HEK293 (cell line): ENCODE results near the gene C3orf49.

Source experiments
- CTCF ChIA-PET: fragments of 350-600 bp; formaldehyde crosslinking; extraction: SDS; loops from one replicate; lab custom pipeline; 2021; ENCODE audit warnings: antibody characterized with exemption; lab: Yijun Ruan, JAX
- POLR2A ChIA-PET: fragments of 300-600 bp; formaldehyde crosslinking; extraction: SDS; loops from one replicate; lab custom pipeline; 2020; ENCODE audit warnings: antibody characterized with exemption, inconsistent platforms; lab: Yijun Ruan, JAX
- H3K27ac ChIP-seq: fragments of 200-500 bp; sonication (Bioruptor generic); 2 replicates; pipeline ENCODE4 v1.5.1; 2014; ENCODE audit warnings: low read depth, low read length, control low read depth, inconsistent platforms; ENCODE audit errors: extremely low read depth
- H3K36me3 ChIP-seq, 2 experiments: fragments of 200-500 bp in 1 of 2; sonication (Bioruptor generic) in 1 of 2; 1 replicate in 1 of 2; 2 replicates in 1 of 2; pipeline ENCODE4 v1.5.1; 2014 to 2017; ENCODE audit warnings: inconsistent platforms in 2 of 2, low read length in 2 of 2; ENCODE audit not compliant: control insufficient read depth in 2 of 2, insufficient read depth in 1 of 2
- H3K4me1 ChIP-seq: fragments of 200-500 bp; sonication (Bioruptor generic); 2 replicates; pipeline ENCODE4 v1.5.1; 2014; ENCODE audit warnings: mild to moderate bottlenecking, low read length, inconsistent platforms; ENCODE audit not compliant: control insufficient read depth, insufficient read depth
- H3K4me3 ChIP-seq: 2 replicates; pipeline ENCODE4 v1.5.1; 2011; ENCODE audit warnings: low read depth, mild to moderate bottlenecking, control low read depth, low read length, moderate library complexity
- H3K9me3 ChIP-seq: fragments of 200-500 bp; sonication (Bioruptor generic); 2 replicates; pipeline ENCODE4 v1.5.1; 2014; ENCODE audit warnings: low read depth, low read length, inconsistent platforms; ENCODE audit not compliant: control insufficient read depth, insufficient read depth
- CTCF ChIP-seq: fragments of 450-650 bp; formaldehyde crosslinking; IDR thresholded peaks from 2 replicates; pipeline ENCODE4 v1.5.1; 2016; ENCODE audit warnings: missing biosample characterization, missing genetic modification characterization
- EGR2 ChIP-seq: fragments of 450-650 bp; formaldehyde crosslinking; IDR thresholded peaks from 2 replicates; pipeline ENCODE4 v1.5.1; 2016; ENCODE audit warnings: low read depth, missing biosample characterization, missing genetic modification characterization
- KLF10 ChIP-seq: fragments of 450-650 bp; IDR thresholded peaks from 2 replicates; pipeline ENCODE4 v1.5.1; 2018; ENCODE audit warnings: missing biosample characterization, mild to moderate bottlenecking, missing genetic modification characterization
- KLF17 ChIP-seq: fragments of 450-650 bp; formaldehyde crosslinking; IDR thresholded peaks from 2 replicates; pipeline ENCODE4 v1.5.1; 2016; ENCODE audit warnings: missing biosample characterization, missing genetic modification characterization
- KLF9 ChIP-seq: fragments of 450-650 bp; formaldehyde crosslinking; IDR thresholded peaks from 2 replicates; pipeline ENCODE4 v1.5.1; 2016; ENCODE audit warnings: missing biosample characterization, missing genetic modification characterization, low read depth
- OSR2 ChIP-seq: fragments of 450-650 bp; formaldehyde crosslinking; IDR thresholded peaks from 2 replicates; pipeline ENCODE4 v1.5.1; 2016; ENCODE audit warnings: missing biosample characterization, missing genetic modification characterization
- YY1 ChIP-seq: fragments of 450-650 bp; formaldehyde crosslinking; IDR thresholded peaks from 2 replicates; pipeline ENCODE4 v1.5.1; 2018; ENCODE audit warnings: missing biosample characterization, missing genetic modification characterization
- ZNF133 ChIP-seq: fragments of 450-650 bp; formaldehyde crosslinking; IDR thresholded peaks from 2 replicates; pipeline ENCODE4 v1.5.1; 2016; ENCODE audit warnings: missing biosample characterization, missing genetic modification characterization
- ZNF146 ChIP-seq: fragments of 450-650 bp; formaldehyde crosslinking; IDR thresholded peaks from 2 replicates; pipeline ENCODE4 v1.5.1; 2016; ENCODE audit warnings: missing biosample characterization, missing genetic modification characterization
- ZNF302 ChIP-seq: fragments of 450-650 bp; formaldehyde crosslinking; IDR thresholded peaks from 2 replicates; pipeline ENCODE4 v1.5.1; 2016; ENCODE audit warnings: missing biosample characterization, missing genetic modification characterization, low read depth
- ZNF341 ChIP-seq: fragments of 450-650 bp; formaldehyde crosslinking; IDR thresholded peaks from 2 replicates; pipeline ENCODE4; 2016; ENCODE audit warnings: low read depth, missing biosample characterization, missing genetic modification characterization
- ZNF350 ChIP-seq: fragments of 450-650 bp; formaldehyde crosslinking; IDR thresholded peaks from 2 replicates; pipeline ENCODE4 v1.5.0; 2017; ENCODE audit warnings: missing biosample characterization, mild to moderate bottlenecking, missing genetic modification characterization
- ZNF513 ChIP-seq: fragments of 450-650 bp; IDR thresholded peaks from 2 replicates; pipeline ENCODE4 v1.5.1; 2018; ENCODE audit warnings: missing biosample characterization, missing genetic modification characterization
- ZNF518A ChIP-seq: fragments of 450-650 bp; formaldehyde crosslinking; conservative IDR thresholded peaks from 2 replicates; pipeline ENCODE4 v1.5.1; 2016; ENCODE audit warnings: low read depth, missing biosample characterization, missing genetic modification characterization
- ZNF610 ChIP-seq: fragments of 450-650 bp; formaldehyde crosslinking; IDR thresholded peaks from 2 replicates; pipeline ENCODE4 v1.5.1; 2016; ENCODE audit warnings: missing biosample characterization, missing genetic modification characterization, borderline replicate concordance
- ZNF645 ChIP-seq: fragments of 450-650 bp; formaldehyde crosslinking; IDR thresholded peaks from 2 replicates; pipeline ENCODE4; 2016; ENCODE audit warnings: missing biosample characterization, missing genetic modification characterization
- ZNF747 ChIP-seq: fragments of 450-650 bp; formaldehyde crosslinking; IDR thresholded peaks from 2 replicates; pipeline ENCODE4 v1.5.1; 2016; ENCODE audit warnings: missing biosample characterization, missing genetic modification characterization
- ZNF830 ChIP-seq: fragments of 450-650 bp; IDR thresholded peaks from 2 replicates; pipeline ENCODE4 v1.5.0; 2018; ENCODE audit warnings: missing biosample characterization, missing genetic modification characterization, low read depth, mild to moderate bottlenecking, moderate library complexity

The C3orf49 gene

GRCh38 chr3:63814237-63814636 is 4.9 kb upstream of the C3orf49 start:
- ChIA-PET CTCF (interaction anchor here (0.5 to 2.0 kb wide), 3 partner anchors 153 to 464 kb away, joined by 3 to 6 read pairs (median 3); no protein-coding TSS in a partner anchor), POLR2A (no interaction called here)
- TF ChIP-seq ZNF350: no peak
- no peak for TF ChIP-seq ZNF830 (tag by site-specific recombination)
- no peak for TF ChIP-seq YY1
- Histone ChIP-seq H3K9me3 (no peaks in the 10 kb centered on the region), H3K36me3 (no peaks in the 10 kb centered on the region), H3K27ac (no peak overlapping the region), H3K4me1 (peaks cover 3% of the 10 kb centered on the region; the same call in 1 of the 2 replicates), H3K4me3 (no peak overlapping the region)

GRCh38 chr3:63817225-63817624 is 1.9 kb upstream of the C3orf49 start:
- Histone ChIP-seq H3K4me3 (no peak overlapping the region), H3K9me3 (no peaks in the 10 kb centered on the region), H3K36me3 (no peaks in the 10 kb centered on the region), H3K27ac (no peak overlapping the region), H3K4me1 (peaks cover 3% of the 10 kb centered on the region; the same call in 1 of the 2 replicates)
- POLR2A ChIA-PET: no interaction called here
- TF ChIP-seq OSR2 (no peak), ZNF747 (no peak), ZNF610 (no peak), ZNF645 (tag by site-specific recombination) (no peak), ZNF513 (tag by site-specific recombination) (no peak), CTCF (tag by site-specific recombination) (no peak), ZNF341 (no peak), EGR2 (tag by site-specific recombination) (no peak), ZNF146 (tag by site-specific recombination) (no peak), ZNF518A (tag by site-specific recombination) (no peak), KLF9 (tag by site-specific recombination) (no peak), KLF17 (tag by site-specific recombination) (no peak), KLF10 (tag by site-specific recombination) (no peak), ZNF302 (tag by site-specific recombination) (no peak), ZNF133 (no peak)
- CTCF ChIA-PET: interaction anchor here (0.6 to 4.7 kb wide), 8 partner anchors 15 to 1038 kb away, joined by 3 to 56 read pairs (median 6); no protein-coding TSS in a partner anchor
